H9 (cell line): ENCODE data around the gene VRK3. TPM values are rescaled to one million over a fixed set of nuclear protein-coding genes. Genes with fewer than 3 reads are reported as not detected.

Experiments used
- DNase-seq: peaks from one replicate; pipeline ENCODE4 v3.0.0-alpha.2; 2017
- H2AFZ ChIP-seq: one replicate; pipeline ENCODE4 v1.6.1; 2013; ENCODE audit warnings: mild to moderate bottlenecking, low read length, control low read depth, moderate library complexity
- H2AK5ac ChIP-seq: 2 replicates; pipeline ENCODE4 v1.6.1; 2013; ENCODE audit warnings: low read length, control low read depth, mixed read lengths; ENCODE audit not compliant: insufficient read length
- H2BK120ac ChIP-seq: one replicate; pipeline ENCODE4 v1.6.1; 2013; ENCODE audit warnings: low read depth, mild to moderate bottlenecking, low read length, control low read depth, inconsistent platforms; ENCODE audit not compliant: poor library complexity, severe bottlenecking
- H2BK12ac ChIP-seq: 2 replicates; pipeline ENCODE4 v1.6.1; 2013; ENCODE audit warnings: low read length, control low read depth, mixed read lengths, low read depth; ENCODE audit not compliant: insufficient read length
- H2BK15ac ChIP-seq: 2 replicates; pipeline ENCODE4 v1.6.1; 2013; ENCODE audit warnings: low read depth, low read length, control low read depth
- H2BK20ac ChIP-seq: one replicate; pipeline ENCODE4 v1.6.1; 2013; ENCODE audit warnings: low read depth, mild to moderate bottlenecking, low read length, control low read depth, inconsistent platforms; ENCODE audit not compliant: poor library complexity, severe bottlenecking
- H2BK5ac ChIP-seq: 2 replicates; pipeline ENCODE4 v1.6.1; 2013; ENCODE audit warnings: low read length, control low read depth, mixed read lengths; ENCODE audit not compliant: insufficient read length
- H3K14ac ChIP-seq: 2 replicates; pipeline ENCODE4 v1.6.1; 2013; ENCODE audit warnings: low read length, control low read depth; ENCODE audit not compliant: insufficient read depth
- H3K18ac ChIP-seq: 2 replicates; pipeline ENCODE4 v1.6.1; 2013; ENCODE audit warnings: low read depth, mild to moderate bottlenecking, mixed read lengths, low read length, control low read depth; ENCODE audit not compliant: insufficient read length
- H3K23ac ChIP-seq: 2 replicates; pipeline ENCODE4 v1.6.1; 2013; ENCODE audit warnings: low read length, control low read depth, mixed read lengths, low read depth; ENCODE audit not compliant: insufficient read length
- H3K23me2 ChIP-seq: 2 replicates; pipeline ENCODE4 v1.6.1; 2013; ENCODE audit warnings: low read depth, mild to moderate bottlenecking, mixed read lengths, low read length, control low read depth; ENCODE audit not compliant: insufficient read length, poor library complexity, severe bottlenecking
- H3K27ac ChIP-seq: 2 replicates; pipeline ENCODE4 v1.5.1; 2013; ENCODE audit warnings: low read length, control low read depth, mixed read lengths, low read depth; ENCODE audit not compliant: insufficient read length
- H3K27me3 ChIP-seq: 2 replicates; pipeline ENCODE4 v1.6.1; 2013; ENCODE audit warnings: low read length, control low read depth, inconsistent platforms; ENCODE audit not compliant: insufficient read depth
- H3K4ac ChIP-seq: 2 replicates; pipeline ENCODE4 v1.6.1; 2013; ENCODE audit warnings: low read depth, mild to moderate bottlenecking, control low read depth, inconsistent platforms, low read length, moderate library complexity
- H3K4me1 ChIP-seq: 2 replicates; pipeline ENCODE4 v1.6.1; 2013; ENCODE audit warnings: low read length, control low read depth, inconsistent platforms; ENCODE audit not compliant: insufficient read depth
- H3K4me2 ChIP-seq: 2 replicates; pipeline ENCODE4 v1.6.1; 2013; ENCODE audit warnings: low read length, control low read depth, mixed read lengths; ENCODE audit not compliant: insufficient read length, insufficient read depth
- H3K56ac ChIP-seq: 2 replicates; pipeline ENCODE4 v1.6.1; 2013; ENCODE audit warnings: low read depth, mild to moderate bottlenecking, mixed read lengths, low read length, control low read depth; ENCODE audit not compliant: insufficient read length
- H3K79me1 ChIP-seq: 2 replicates; pipeline ENCODE4 v1.6.1; 2013; ENCODE audit warnings: low read depth, mild to moderate bottlenecking, moderate library complexity, low read length, control low read depth, inconsistent platforms; ENCODE audit not compliant: insufficient read depth, poor library complexity, severe bottlenecking
- H3K79me2 ChIP-seq: 2 replicates; pipeline ENCODE4 v1.6.1; 2013; ENCODE audit warnings: low read length, control low read depth, inconsistent platforms; ENCODE audit not compliant: insufficient read depth
- H3K9ac ChIP-seq: 2 replicates; pipeline ENCODE4 v1.6.1; 2013; ENCODE audit warnings: low read length, control low read depth, mixed read lengths; ENCODE audit not compliant: insufficient read length; ENCODE audit errors: extremely low read depth
- H3K9me3 ChIP-seq: one replicate; pipeline ENCODE4 v1.6.1; 2013; ENCODE audit warnings: low read depth, low read length, inconsistent platforms; ENCODE audit not compliant: control insufficient read depth
- H3T11ph ChIP-seq: one replicate; pipeline ENCODE4 v1.6.1; 2013; ENCODE audit warnings: mild to moderate bottlenecking, low read length, control low read depth, inconsistent platforms
- H4K20me1 ChIP-seq: one replicate; pipeline ENCODE4 v1.6.1; 2013; ENCODE audit not compliant: control insufficient read depth, insufficient read length, insufficient read depth
- H4K5ac ChIP-seq: 2 replicates; pipeline ENCODE4 v1.6.1; 2013; ENCODE audit warnings: low read depth, mild to moderate bottlenecking, mixed read lengths, low read length, control low read depth; ENCODE audit not compliant: insufficient read length
- H4K8ac ChIP-seq: replicated peaks from 2 replicates; pipeline ENCODE4 v1.6.1; 2013; ENCODE audit warnings: low read length, control low read depth, mixed read lengths, low read depth; ENCODE audit not compliant: insufficient read length
- H4K91ac ChIP-seq: 2 replicates; pipeline ENCODE4 v1.6.1; 2013; ENCODE audit warnings: low read depth, mild to moderate bottlenecking, moderate library complexity, mixed read lengths, low read length, control low read depth; ENCODE audit not compliant: insufficient read length
- H3K27ac Mint-ChIP-seq, 3 experiments: 2 replicates in 2 of 3; 3 replicates in 1 of 3; pipeline ENCODE4 v1.8.0; 2020 to 2021; ENCODE audit warnings: mixed read lengths in 3 of 3, mild to moderate bottlenecking in 1 of 3, moderate library complexity in 1 of 3
- H3K27me3 Mint-ChIP-seq: 2 replicates; pipeline ENCODE4 v1.8.0; 2021; ENCODE audit warnings: low read depth, mild to moderate bottlenecking, moderate library complexity, mixed read lengths
- H3K36me3 Mint-ChIP-seq, 3 experiments: 2 replicates in 2 of 3; 3 replicates in 1 of 3; pipeline ENCODE4 v1.8.0; 2020 to 2021; ENCODE audit warnings: low read depth in 3 of 3, mixed read lengths in 3 of 3; ENCODE audit not compliant: insufficient read depth in 1 of 3
- H3K4me1 Mint-ChIP-seq, 2 experiments: 2 replicates each; pipeline ENCODE4 v1.8.0; 2020; ENCODE audit warnings: mixed read lengths in 2 of 2
- H3K4me3 Mint-ChIP-seq, 2 experiments: 2 replicates in 1 of 2; 3 replicates in 1 of 2; pipeline ENCODE4 v1.8.0; 2020 to 2021; ENCODE audit warnings: mild to moderate bottlenecking in 2 of 2, mixed read lengths in 2 of 2, moderate library complexity in 1 of 2
- H3K9me3 Mint-ChIP-seq, 2 experiments: 2 replicates in 1 of 2; 3 replicates in 1 of 2; pipeline ENCODE4 v1.8.0; 2020; ENCODE audit warnings: mild to moderate bottlenecking in 2 of 2, mixed read lengths in 2 of 2, moderate library complexity in 1 of 2
- CTCF ChIP-seq: fragments of 200-600 bp; sonication (generic); conservative IDR thresholded peaks from 3 replicates; pipeline ENCODE4 v1.8.0; 2021; ENCODE audit warnings: antibody characterized with exemption, mild to moderate bottlenecking
- WGBS: extraction: QIAGEN DNeasy Blood & Tissue Kit; methylation state at CpG from one replicate; pipeline ENCODE4 v1.1.7; 2013; ENCODE audit warnings: missing lambda C conversion rate, low lambda C conversion rate, mixed read lengths; ENCODE audit not compliant: insufficient read length; ENCODE audit errors: extremely low coverage; 5-methylcytosine and 5-hydroxymethylcytosine counted together
- total RNA-seq: library from RNA; stranded (reverse); gene quantifications from 2 replicates; pipeline ENCODE4 v1.2.1, GENCODE V29; 2021

The VRK3 gene
- total RNA-seq, 1 experiment from 2014 or later, result 33.5 TPM

GRCh38 chr19:49987159-49987698, 37.9 kb downstream of the VRK3 start:
- Histone ChIP-seq H2BK5ac (no peak overlapping the region), H3K14ac (no peak overlapping the region), H3K79me1 (no peaks in the 10 kb centered on the region), H3K23ac (no peak overlapping the region), H3K9ac (no peak overlapping the region), H3K27ac (no peak overlapping the region), H3K23me2 (no peaks in the 10 kb centered on the region), H2BK120ac (no peak overlapping the region), H4K91ac (no peak overlapping the region), H3K56ac (no peak overlapping the region), H3K4ac (no peak overlapping the region), H3K18ac (no peak overlapping the region), H2AFZ (no peak overlapping the region), H2BK20ac (no peak overlapping the region), H2BK15ac (no peak overlapping the region), H3K9me3 (no peaks in the 10 kb centered on the region), H4K5ac (no peak overlapping the region), H3K27me3 (no peaks in the 10 kb centered on the region), H4K20me1 (peaks cover 2% of the 10 kb centered on the region), H3K4me1 (no peaks in the 10 kb centered on the region), H2BK12ac (no peak overlapping the region), H3K79me2 (no peaks in the 10 kb centered on the region), H2AK5ac (no peak overlapping the region), H3T11ph (no peak overlapping the region), H4K8ac (no peak overlapping the region), H3K4me2 (no peak overlapping the region)
- Mint-ChIP-seq H3K27me3 (no peaks in the 10 kb centered on the region; the same call in 1 of the 2 replicates), H3K36me3 (peaks cover 0 to 12% (median 8%) of the 10 kb centered on the region in 3 experiments; a peak in 4 of 7 replicates), H3K4me3 (no peak overlapping the region; a peak in 1 of 5 replicates), H3K4me1 (no peaks in the 10 kb centered on the region), H3K27ac (no peak overlapping the region), H3K9me3 (no peaks in the 10 kb centered on the region; a peak in 1 of 5 replicates)
- peak; percentile 96 for DNase-seq
- TF ChIP-seq CTCF, result peak; percentile 35; the same call in 2 of the 3 replicates
- no CpG with 5 or more reads among the region's 9 CpGs for WGBS
